ENCODE results near the gene KCNN3. TPM values are rescaled to one million over a fixed set of nuclear protein-coding genes. Genes with fewer than 3 reads are reported as not detected.

KCNN3 gene
- total and polyA plus RNA-seq, 2 of the 8 experiments (the other 6 are each of a cell fraction or from before 2014, with no cell fraction given) = 2.8 to 3.7 TPM

DNA sequence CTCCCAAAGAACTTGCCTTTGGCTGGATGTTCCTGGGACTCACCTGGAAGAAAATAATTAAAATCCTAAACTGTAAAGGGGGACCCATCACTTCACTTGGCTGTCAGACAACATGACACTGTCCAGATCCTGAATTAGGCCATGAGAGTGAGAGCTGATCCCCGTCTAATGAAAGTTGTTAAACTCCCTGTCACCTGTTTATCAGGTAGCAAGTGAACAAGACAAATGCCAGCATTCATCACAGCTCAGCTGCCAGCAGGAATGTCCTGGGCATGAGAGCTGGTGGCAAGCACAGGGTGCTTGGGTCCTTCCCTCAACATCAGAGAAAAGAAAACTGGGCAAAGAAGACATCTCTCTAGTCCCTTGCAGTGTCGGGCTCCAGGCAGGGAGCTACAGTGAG, 42.7 kb upstream of the KCNN3 start:
- Histone ChIP-seq H4K5ac (ENCODE audit: insufficient read length, low read depth, low read length) (no peak overlapping the region), H3K14ac (ENCODE audit: insufficient read length) (no peak overlapping the region), H3K27me3 (replicated peaks in 1 of 4; ENCODE audit: control insufficient read depth in 3 of 4, extremely low read depth in 1 of 4, insufficient read depth in 3 of 4, low read length in 3 of 4) (no peaks in the 10 kb centered on the region), H2BK20ac (ENCODE audit: low read length) (no peak overlapping the region), H3K23ac (ENCODE audit: insufficient read length) (no peak overlapping the region), H3K4me3 (ENCODE audit: extremely low read depth in 1 of 4, insufficient read depth in 2 of 4, low read depth in 3 of 4, low read length in 4 of 4) (no peak overlapping the region), H2BK120ac (replicated peaks; ENCODE audit: low read depth, low read length) (no peak overlapping the region), H3K36me3 (ENCODE audit: control insufficient read depth in 2 of 4, insufficient read depth in 4 of 4, low read length in 3 of 4) (no peaks in the 10 kb centered on the region), H3K4me1 (replicated peaks in 1 of 4; ENCODE audit: control insufficient read depth in 3 of 4, insufficient read depth in 4 of 4, low read length in 3 of 4) (no peaks in the 10 kb centered on the region), H3K9ac (replicated peaks in 1 of 4; ENCODE audit: extremely low read depth in 1 of 4, low read depth in 3 of 4, low read length in 3 of 4) (no peak overlapping the region), H3K4me2 (ENCODE audit: insufficient read depth in 1 of 2, low read depth in 2 of 2, low read length in 2 of 2) (no peak overlapping the region), H2BK15ac (ENCODE audit: low read length) (no peak overlapping the region), H4K8ac (ENCODE audit: extremely low read depth, insufficient read depth, low read length) (no peak overlapping the region), H2BK12ac (ENCODE audit: low read depth, low read length) (no peak overlapping the region), H3K4ac (replicated peaks; ENCODE audit: insufficient read length, low read depth, low read length) (no peak overlapping the region), H3K9me3 (ENCODE audit: insufficient read depth in 2 of 2, low read depth in 1 of 2, low read length in 1 of 2) (peaks cover 5 to 9% of the 10 kb centered on the region in 2 experiments; a peak in 2 of 4 replicates), H3K27ac (ENCODE audit: low read depth, low read length) (no peak overlapping the region), H2BK5ac (ENCODE audit: low read depth, low read length) (no peak overlapping the region), H3K18ac (ENCODE audit: extremely low read depth, low read length) (no peak overlapping the region), H3K56ac (replicated peaks; ENCODE audit: insufficient read length, low read depth, low read length) (no peak overlapping the region), H2AFZ (ENCODE audit: low read length) (no peak overlapping the region), H3K23me2 (ENCODE audit: low read depth, low read length) (no peaks in the 10 kb centered on the region), H3K79me2 (ENCODE audit: control insufficient read depth in 1 of 2, insufficient read depth in 2 of 2, low read length in 2 of 2) (no peaks in the 10 kb centered on the region), H4K91ac (replicated peaks; ENCODE audit: insufficient read length, low read length) (no peak overlapping the region), H3K79me1 (ENCODE audit: low read depth, low read length) (no peaks in the 10 kb centered on the region), H4K20me1 (replicated peaks in 1 of 2; ENCODE audit: control insufficient read depth in 1 of 2, insufficient read depth in 2 of 2, low read length in 2 of 2) (no peaks in the 10 kb centered on the region), H2AK5ac (ENCODE audit: low read depth, low read length) (no peak overlapping the region)
- DNase-seq (ENCODE audit: low read depth in 1 of 2, low spot score in 2 of 2) (no peak), FAIRE-seq (no peak)
- 91% methylated on average over 2 of the region's 2 CpGs; no CpG with 5 or more reads in 1 of the 2 experiments for WGBS, 2 experiments (ENCODE audit: extremely low coverage in 1 of 2, insufficient coverage in 1 of 2, insufficient read length in 1 of 2, insufficient replicate concordance in 2 of 2, low coverage in 1 of 2, low lambda C conversion rate in 2 of 2, missing lambda C conversion rate in 1 of 2)
- ChIA-PET POLR2A (ENCODE audit: partially characterized antibody) (interaction anchor here (1.4 to 2.4 kb wide), 3 partner anchors 10 to 57 kb away, joined by 3 to 6 read pairs (median 6); partner anchors contain the start of genes PMVK and SHC1), CTCF (ENCODE audit: partially characterized antibody) (interaction anchor here (0.6 to 2.4 kb wide), 14 partner anchors 9 to 850 kb away, joined by 3 to 10 read pairs (median 4); partner anchors contain the start of gene PMVK)
- TF ChIP-seq EP300 (IDR thresholded peaks at IDR 0.05; ENCODE audit: borderline replicate concordance in 1 of 2, low read depth in 2 of 2, low read length in 2 of 2) (no peak), TEAD4 (IDR thresholded peaks at IDR 0.05; ENCODE audit: low read depth, low read length) (no peak), BCL11A (IDR thresholded peaks at IDR 0.05; ENCODE audit: low read depth in 2 of 2, low read length in 2 of 2) (no peak)
